ENCODE data around the gene SGMS2. TPM values are rescaled to one million over a fixed set of nuclear protein-coding genes. Genes with fewer than 3 reads are reported as not detected.

The SGMS2 gene
- 10 to 100 TPM; 34.9 to 49.1 TPM for total RNA-seq

DNA sequence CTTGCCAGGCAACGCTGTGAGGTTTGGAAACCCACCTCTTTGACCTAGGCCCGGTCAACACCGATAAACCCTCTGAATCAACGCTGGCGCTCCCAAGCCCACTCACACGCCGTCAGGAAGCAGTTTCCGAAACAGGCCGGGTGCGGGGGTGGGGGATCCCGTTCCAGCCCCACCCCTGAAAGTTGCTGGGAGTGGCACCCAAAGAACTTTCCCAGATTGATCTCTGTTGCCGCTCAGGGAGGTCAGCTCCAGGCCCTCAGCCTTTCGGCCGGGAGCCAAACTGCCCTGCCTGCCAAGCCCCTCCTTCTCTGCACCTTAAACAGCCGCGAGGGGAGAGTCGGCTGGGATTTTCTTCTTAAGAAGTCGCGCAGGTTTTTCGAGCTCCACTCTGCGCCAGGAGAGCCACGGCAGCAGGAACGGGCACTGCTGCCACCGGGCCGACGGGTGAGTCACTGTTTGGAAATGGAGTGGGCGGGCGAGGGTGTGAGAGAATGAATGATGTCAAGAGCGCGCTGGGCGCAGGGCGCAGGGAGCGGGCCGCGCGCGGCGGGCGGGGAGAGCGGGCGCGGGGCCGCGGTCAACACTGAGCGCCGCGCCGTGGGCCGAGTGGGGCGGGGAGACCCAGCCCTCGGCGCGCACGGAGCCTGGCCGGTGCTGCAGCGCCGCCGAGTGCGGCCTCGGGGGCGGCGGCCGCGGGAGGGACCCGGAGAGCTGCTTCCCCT is at the start of gene SGMS2:
Gene SGMS2 (plus strand): TSS at position 583 of the 722 bp plus-strand sequence. CDS start 70,622 bp downstream, outside the sequence.
- intact Hi-C loops (cut with DNase I): loop anchor here (10.0 kb wide), 1 partner anchor 90 kb away; no protein-coding TSS in a partner anchor
- TF ChIP-seq, protein P1, sequence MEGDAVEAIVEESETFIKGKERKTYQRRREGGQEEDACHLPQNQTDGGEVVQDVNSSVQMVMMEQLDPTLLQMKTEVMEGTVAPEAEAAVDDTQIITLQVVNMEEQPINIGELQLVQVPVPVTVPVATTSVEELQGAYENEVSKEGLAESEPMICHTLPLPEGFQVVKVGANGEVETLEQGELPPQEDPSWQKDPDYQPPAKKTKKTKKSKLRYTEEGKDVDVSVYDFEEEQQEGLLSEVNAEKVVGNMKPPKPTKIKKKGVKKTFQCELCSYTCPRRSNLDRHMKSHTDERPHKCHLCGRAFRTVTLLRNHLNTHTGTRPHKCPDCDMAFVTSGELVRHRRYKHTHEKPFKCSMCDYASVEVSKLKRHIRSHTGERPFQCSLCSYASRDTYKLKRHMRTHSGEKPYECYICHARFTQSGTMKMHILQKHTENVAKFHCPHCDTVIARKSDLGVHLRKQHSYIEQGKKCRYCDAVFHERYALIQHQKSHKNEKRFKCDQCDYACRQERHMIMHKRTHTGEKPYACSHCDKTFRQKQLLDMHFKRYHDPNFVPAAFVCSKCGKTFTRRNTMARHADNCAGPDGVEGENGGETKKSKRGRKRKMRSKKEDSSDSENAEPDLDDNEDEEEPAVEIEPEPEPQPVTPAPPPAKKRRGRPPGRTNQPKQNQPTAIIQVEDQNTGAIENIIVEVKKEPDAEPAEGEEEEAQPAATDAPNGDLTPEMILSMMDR (IDR thresholded peaks at IDR 0.05): no peak
- no peaks in the 10 kb centered on the region for H3K36me3 ChIP-seq
- H3K9ac ChIP-seq (ENCODE audit: low read depth in 2 of 2, low read length in 2 of 2): peak within 1 kb of the TSS; percentile 89 to 92
- H3K9me3 ChIP-seq: no peaks in the 10 kb centered on the region
- peak within 1 kb of the TSS; percentile 96 for H3K27ac ChIP-seq
- H3K27me3 ChIP-seq: no peaks in the 10 kb centered on the region
- peak; percentile 91 for DNase-seq
- H3K4me3 ChIP-seq: peak within 1 kb of the TSS; percentile 73
- H3K4me1 ChIP-seq: no peaks in the 10 kb centered on the region

DNA sequence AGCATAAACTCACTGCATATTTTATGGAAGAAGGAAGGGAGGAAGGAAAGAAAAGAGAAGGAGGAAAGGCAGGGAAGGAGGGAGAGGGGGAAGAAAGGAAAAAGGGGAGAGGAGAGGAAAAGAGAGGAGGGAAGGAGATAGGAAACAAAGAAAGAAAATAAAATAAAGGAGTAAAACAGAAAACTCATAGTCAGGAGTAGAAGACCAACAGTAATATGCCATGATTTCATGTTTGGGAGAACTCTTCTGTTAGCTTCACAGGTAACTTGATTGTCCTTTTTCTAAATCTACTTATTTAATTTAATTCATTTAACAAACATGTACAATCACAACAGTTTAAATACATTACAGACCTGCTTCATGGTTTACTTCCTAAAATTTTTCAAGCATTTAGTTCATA is 46.8 kb upstream of the SGMS2 start:
- no peaks in the 10 kb centered on the region for H3K9me3 ChIP-seq
- intact Hi-C loops (cut with DNase I): no loop called here
- H3K4me1 ChIP-seq: no peaks in the 10 kb centered on the region

GRCh38 chr4:107778784-107779530 is 45.8 kb upstream of the SGMS2 start:
- DNase-seq: no peak
- Histone ChIP-seq H3K9ac (ENCODE audit: low read depth in 2 of 2, low read length in 2 of 2) (no peak overlapping the region), H3K4me3 (no peak overlapping the region), H3K36me3 (no peaks in the 10 kb centered on the region), H3K4me1 (no peaks in the 10 kb centered on the region), H3K27me3 (no peaks in the 10 kb centered on the region), H3K27ac (no peak overlapping the region), H3K9me3 (no peaks in the 10 kb centered on the region)
- intact Hi-C loops (cut with DNase I): no loop called here
- TF ChIP-seq, protein P1 (IDR thresholded peaks at IDR 0.05): no peak

More for the DNA sequence above, 46.8 kb upstream of the SGMS2 start:
- TF ChIP-seq, protein P1 (IDR thresholded peaks at IDR 0.05): no peak
- DNase-seq: no peak
- Histone ChIP-seq H3K27me3 (no peaks in the 10 kb centered on the region), H3K9ac (ENCODE audit: low read depth in 2 of 2, low read length in 2 of 2) (no peak overlapping the region), H3K4me3 (no peak overlapping the region), H3K36me3 (no peaks in the 10 kb centered on the region), H3K27ac (no peak overlapping the region)

DNA sequence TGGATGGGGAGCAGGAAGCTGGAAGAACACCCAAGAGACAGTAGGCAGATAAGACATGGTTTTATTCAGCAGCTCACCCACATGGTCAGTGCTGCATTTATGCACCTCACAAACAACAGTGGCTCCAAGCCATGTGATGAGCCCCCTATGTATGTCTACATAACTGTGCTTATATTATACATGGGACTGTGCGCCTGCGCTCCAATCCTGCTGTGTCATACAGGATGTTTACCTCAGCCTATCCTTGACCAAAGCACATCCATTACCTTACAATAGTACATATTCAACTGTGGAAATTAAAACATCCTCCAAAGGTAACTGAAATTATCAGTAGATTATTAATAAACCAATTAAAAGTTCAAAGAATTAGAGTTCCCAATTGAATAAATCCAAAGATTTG is 44.1 kb upstream of the SGMS2 start:
- H3K4me1 ChIP-seq: no peaks in the 10 kb centered on the region
- H3K27me3 ChIP-seq: no peaks in the 10 kb centered on the region
- H3K36me3 ChIP-seq: no peaks in the 10 kb centered on the region
- no peak overlapping the region for H3K27ac ChIP-seq
- no peaks in the 10 kb centered on the region for H3K9me3 ChIP-seq
- no peak overlapping the region for H3K4me3 ChIP-seq
- intact Hi-C loops (cut with DNase I): no loop called here
- DNase-seq: no peak
- TF ChIP-seq, protein P1 (IDR thresholded peaks at IDR 0.05): no peak
- no peak overlapping the region for H3K9ac ChIP-seq (ENCODE audit: low read depth in 2 of 2, low read length in 2 of 2)

DNA sequence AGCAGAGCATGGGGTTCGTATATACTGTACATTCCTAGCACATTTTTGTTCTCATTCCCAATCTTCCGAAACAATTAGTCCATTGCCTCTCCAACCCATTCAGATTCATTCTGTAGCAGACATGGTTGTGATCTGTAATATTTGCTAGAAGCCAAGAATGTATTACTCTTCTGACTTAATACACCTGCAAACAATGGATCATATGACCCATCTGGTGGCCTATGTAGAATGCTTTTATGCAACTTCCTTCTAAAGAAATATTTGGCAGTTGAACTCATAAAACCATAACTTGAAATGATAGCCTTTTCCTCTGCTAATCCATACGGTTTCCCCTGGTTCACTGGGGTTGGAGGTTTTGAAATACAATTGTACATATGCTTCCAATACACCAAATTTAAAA is 32.8 kb upstream of the SGMS2 start:
- intact Hi-C loops (cut with DNase I): no loop called here
- Histone ChIP-seq H3K36me3 (no peaks in the 10 kb centered on the region), H3K4me1 (no peaks in the 10 kb centered on the region), H3K27ac (no peak overlapping the region), H3K27me3 (no peaks in the 10 kb centered on the region), H3K4me3 (no peak overlapping the region), H3K9ac (ENCODE audit: low read depth in 2 of 2, low read length in 2 of 2) (no peak overlapping the region), H3K9me3 (no peaks in the 10 kb centered on the region)
- no peak for DNase-seq
- TF ChIP-seq, protein P1 (IDR thresholded peaks at IDR 0.05): no peak

Measured in colonic mucosa (tissue), 4 donors.